ENCODE measurements around the gene GRIN2C. TPM values are rescaled to one million over a fixed set of nuclear protein-coding genes. Genes with fewer than 3 reads are reported as not detected.
"Not testable (repeated sequence)": the region's sequence is repeated elsewhere in the genome, so short reads cannot be mapped to it uniquely, and the experiment has no call there.

The GRIN2C gene
- total RNA-seq, 4 donors from 2014 or later: 0.17 to 2.5 (median 0.50) TPM

- intact Hi-C loops (cut with DNase I): loop anchor here (10.0 kb wide), 1 partner anchor 417 kb away; no protein-coding TSS in a partner anchor
- TF ChIP-seq EP300 (IDR thresholded peaks at IDR 0.05) (no peak), POLR2A (IDR thresholded peaks at IDR 0.05; ENCODE audit: low read depth) (no peak), CTCF (IDR thresholded peaks at IDR 0.05) (no peak), POLR2AphosphoS5 (IDR thresholded peaks at IDR 0.05) (no peak)
- peaks cover 16 to 27% (median 18%) of the 10 kb centered on the region in 4 donors for H3K4me1 ChIP-seq
- 76% methylated on average over 11 of the region's 11 CpGs for WGBS
- no peaks in the 10 kb centered on the region for H3K27me3 ChIP-seq
- no peak overlapping the region for H3K27ac ChIP-seq (replicated peaks in 1 of 4)
- H3K4me3 ChIP-seq: peak overlapping the region in 2 of 4 donors; percentile 62 to 69
- H3K36me3 ChIP-seq: no peaks in the 10 kb centered on the region
- no peaks in the 10 kb centered on the region for H3K9me3 ChIP-seq
- DNase-seq (ENCODE audit: extremely low spot score): no peak
Observed at GRCh38 chr17:74871356-74872076, 11.8 kb upstream of the GRIN2C start.

GRCh38 chr17:74870512-74870911 lies 10.8 kb upstream of the GRIN2C start:
- DNase-seq (ENCODE audit: extremely low spot score): no peak
- Histone ChIP-seq H3K9me3 (no peaks in the 10 kb centered on the region), H3K36me3 (no peaks in the 10 kb centered on the region), H3K4me1 (peaks cover 16 to 27% (median 18%) of the 10 kb centered on the region in 4 donors), H3K27me3 (no peaks in the 10 kb centered on the region), H3K27ac (replicated peaks in 1 of 4) (no peak overlapping the region), H3K4me3 (no peak overlapping the region)
- WGBS: 82% methylated on average over 3 of the region's 3 CpGs
- intact Hi-C loops (cut with DNase I): loop anchor here (10.0 kb wide), 1 partner anchor 416 kb away; no protein-coding TSS in a partner anchor
- TF ChIP-seq POLR2A (IDR thresholded peaks at IDR 0.05; ENCODE audit: low read depth): no peak
- TF ChIP-seq POLR2AphosphoS5 (IDR thresholded peaks at IDR 0.05): no peak
- no peak for TF ChIP-seq CTCF (IDR thresholded peaks at IDR 0.05)
- no peak for TF ChIP-seq EP300 (IDR thresholded peaks at IDR 0.05)

- H3K9me3 ChIP-seq; H3K27ac ChIP-seq (replicated peaks in 1 of 4); DNase-seq (ENCODE audit: extremely low spot score); H3K27me3 ChIP-seq; H3K36me3 ChIP-seq; H3K4me3 ChIP-seq: not testable (repeated sequence)
- WGBS: 97% methylated on average over 5 of the region's 9 CpGs
- intact Hi-C loops (cut with DNase I): loop anchor here (10.0 kb wide), 1 partner anchor 415 kb away; no protein-coding TSS in a partner anchor
- H3K4me1 ChIP-seq: peaks cover 16 to 27% (median 18%) of the 10 kb centered on the region in 4 donors
Observed at GRCh38 chr17:74870028-74870427, 10.3 kb upstream of the GRIN2C start.

GRCh38 chr17:74868908-74869255 lies 9.2 kb upstream of the GRIN2C start:
- intact Hi-C loops (cut with DNase I): no loop called here
- Histone ChIP-seq H3K4me3 (no peak overlapping the region), H3K36me3 (no peaks in the 10 kb centered on the region), H3K27me3 (peaks cover 0 to 4% (median 0%) of the 10 kb centered on the region in 4 donors), H3K4me1 (peaks cover 12 to 29% (median 19%) of the 10 kb centered on the region in 4 donors), H3K27ac (replicated peaks in 1 of 4) (no peak overlapping the region), H3K9me3 (no peaks in the 10 kb centered on the region)
- TF ChIP-seq POLR2AphosphoS5 (IDR thresholded peaks at IDR 0.05) (no peak), EP300 (IDR thresholded peaks at IDR 0.05) (no peak), CTCF (IDR thresholded peaks at IDR 0.05) (no peak), POLR2A (IDR thresholded peaks at IDR 0.05; ENCODE audit: low read depth) (no peak)
- 93% methylated on average over 5 of the region's 6 CpGs for WGBS
- DNase-seq (ENCODE audit: extremely low spot score): no peak

GRCh38 chr17:74868251-74868907 lies 8.7 kb upstream of the GRIN2C start:
- H3K4me1 ChIP-seq: peaks cover 10 to 26% (median 16%) of the 10 kb centered on the region in 4 donors
- no peak overlapping the region for H3K4me3 ChIP-seq
- 72% methylated on average over 12 of the region's 12 CpGs for WGBS
- H3K36me3 ChIP-seq: no peaks in the 10 kb centered on the region
- H3K27me3 ChIP-seq: peaks cover 0 to 5% (median 0%) of the 10 kb centered on the region in 4 donors
- TF ChIP-seq POLR2AphosphoS5 (IDR thresholded peaks at IDR 0.05) (no peak), POLR2A (IDR thresholded peaks at IDR 0.05; ENCODE audit: low read depth) (no peak), EP300 (IDR thresholded peaks at IDR 0.05) (no peak), CTCF (IDR thresholded peaks at IDR 0.05) (no peak)
- intact Hi-C loops (cut with DNase I): no loop called here
- H3K27ac ChIP-seq (replicated peaks in 1 of 4): no peak overlapping the region
- H3K9me3 ChIP-seq: no peaks in the 10 kb centered on the region
- DNase-seq (ENCODE audit: extremely low spot score): no peak

Data from esophagus muscularis mucosa (tissue), 4 donors.